HG03175 (cell line): ENCODE data around the gene WDR49.
"Not testable (repeated sequence)": the region's sequence is repeated elsewhere in the genome, so short reads cannot be mapped to it uniquely, and the experiment has no call there.

ENCODE experiments used
- ATAC-seq: cut with Tn5 transposase; IDR thresholded peaks from one replicate; pipeline ENCODE4 v1.9.1; 2021; ENCODE audit warnings: mild to moderate bottlenecking, moderate library complexity; ENCODE audit not compliant: unreplicated experiment

WDR49 gene

DNA sequence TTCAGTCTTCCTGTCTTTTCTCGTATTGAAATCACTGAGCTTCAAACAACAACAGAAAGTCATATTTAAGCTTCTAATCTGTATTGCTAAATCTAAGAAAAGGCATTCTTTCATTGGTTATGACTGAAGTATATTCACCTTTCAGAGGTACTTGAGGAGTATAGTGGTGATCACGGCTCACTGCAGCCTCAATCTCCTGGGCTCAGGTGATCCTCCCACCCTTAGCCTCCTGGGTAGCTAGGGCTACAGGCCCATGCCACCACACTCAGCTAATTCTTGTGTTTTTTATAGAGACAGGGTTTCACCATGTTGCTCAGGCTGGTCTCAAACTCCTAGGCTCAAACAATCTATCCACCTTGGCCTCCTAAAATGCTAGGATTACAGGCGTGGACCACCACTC, 38.7 kb downstream of the WDR49 start:
- no peak for ATAC-seq

DNA sequence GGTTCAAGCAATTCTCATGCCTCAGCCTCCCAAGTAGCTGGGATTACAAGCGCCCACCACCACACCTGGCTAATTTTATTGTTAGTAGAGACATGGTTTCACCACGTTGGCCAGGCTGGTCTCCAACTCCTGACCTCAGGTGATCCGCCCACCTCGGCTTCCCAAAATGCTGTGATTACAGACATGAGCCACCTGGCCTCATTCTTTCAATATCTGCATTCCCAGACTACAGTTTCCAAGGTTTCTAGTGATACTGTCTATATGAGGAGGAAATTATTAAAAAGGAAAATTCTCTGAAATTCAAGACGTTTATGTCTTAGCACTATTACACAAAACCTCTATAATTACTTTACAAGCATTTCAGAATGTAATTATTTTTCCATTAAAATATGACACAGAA, 39.5 kb downstream of the WDR49 start:
- ATAC-seq, result not testable (repeated sequence)

DNA sequence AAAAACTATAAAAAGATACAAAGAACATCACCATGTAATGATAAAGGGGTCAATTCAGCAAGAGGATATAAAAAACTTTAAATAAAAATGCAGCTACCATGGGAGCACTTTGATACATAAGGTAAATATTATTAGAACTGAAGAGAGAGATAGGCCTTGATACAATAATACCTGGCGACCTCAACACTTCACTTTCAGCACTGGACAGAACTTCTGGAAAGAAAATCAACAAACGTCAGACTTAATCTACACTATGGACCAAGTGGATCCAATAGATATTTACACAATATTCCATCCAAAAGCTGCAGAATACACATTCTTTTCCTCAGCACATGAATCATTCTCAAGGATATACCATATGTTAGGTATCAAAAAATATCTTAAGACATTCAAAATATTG, 42.0 kb downstream of the WDR49 start:
- ATAC-seq, result no peak

DNA sequence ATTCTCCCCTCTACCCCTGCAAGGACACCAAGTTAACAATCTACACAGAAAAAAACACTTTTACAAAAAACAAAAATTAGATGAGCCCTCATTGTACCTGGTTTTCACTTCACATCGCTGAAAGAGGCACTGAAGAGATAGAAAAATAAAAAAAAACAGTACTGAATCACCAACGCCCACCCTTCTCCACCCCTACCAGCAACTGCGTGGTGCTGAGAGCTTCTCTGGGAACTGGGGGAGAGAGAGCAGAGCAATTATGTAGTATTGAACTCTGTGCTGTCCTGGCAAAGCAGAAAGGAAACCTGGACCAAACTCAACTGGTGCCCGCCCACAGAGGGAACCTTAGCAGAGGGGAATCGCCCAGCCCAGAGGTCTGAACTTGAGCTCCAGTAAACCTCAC, 44.6 kb downstream of the WDR49 start:
- no peak for ATAC-seq

DNA sequence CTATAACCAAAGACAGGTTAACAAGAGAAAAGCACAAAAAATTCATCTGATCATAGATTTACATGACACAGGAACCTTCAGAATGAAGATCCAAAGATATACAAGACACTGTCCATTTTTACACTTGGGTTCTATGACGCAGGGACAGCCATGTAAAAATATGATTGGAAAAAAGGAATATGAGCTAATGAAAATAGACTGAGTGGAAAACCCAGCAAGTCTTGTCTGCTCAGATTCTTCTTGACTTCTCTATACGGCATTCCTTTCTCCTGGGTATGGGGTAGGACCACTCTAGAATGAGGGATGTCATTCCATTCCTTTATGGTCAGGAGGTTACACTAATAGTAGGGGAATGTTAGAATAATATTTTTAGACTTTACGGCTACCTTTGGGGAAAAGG, 46.9 kb downstream of the WDR49 start:
- no peak for ATAC-seq

DNA sequence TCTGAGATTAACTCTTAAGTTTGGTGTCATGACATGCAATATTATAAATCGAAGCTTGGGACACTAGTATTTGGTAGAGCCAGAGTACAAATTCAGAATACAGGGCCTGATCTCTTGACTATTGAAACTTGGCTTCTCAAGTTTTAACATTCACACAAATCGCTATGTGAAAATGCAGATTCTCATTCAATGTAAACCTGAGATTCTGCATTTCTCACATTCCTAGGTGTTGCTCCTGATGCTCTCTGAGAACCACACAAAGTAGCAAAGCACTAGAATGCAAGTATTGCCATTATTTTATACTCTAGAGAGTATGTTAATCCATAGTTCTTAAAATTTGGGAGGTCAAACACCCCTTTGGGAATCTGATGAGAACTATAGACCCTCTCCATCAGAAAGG, 47.9 kb downstream of the WDR49 start:
- ATAC-seq, result no peak

DNA sequence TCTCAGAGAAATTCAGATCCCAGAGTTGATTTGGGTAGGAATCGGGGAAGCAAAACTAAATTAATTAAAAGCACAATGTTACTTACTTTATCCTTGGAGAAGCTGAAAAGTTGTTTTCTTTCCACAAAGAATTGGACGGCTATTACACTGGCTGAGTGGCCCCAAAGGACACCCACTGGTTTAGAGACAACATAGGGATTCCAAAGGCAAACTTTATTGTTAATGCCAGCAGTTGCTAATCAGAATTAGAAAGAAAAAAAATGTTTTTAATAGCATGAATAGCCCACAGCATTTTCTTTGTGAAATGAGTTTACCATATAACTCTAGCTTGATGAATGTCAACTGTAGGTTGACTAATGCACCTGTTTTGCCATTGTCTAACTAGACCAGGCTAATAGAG, 51.7 kb downstream of the WDR49 start:
- no peak for ATAC-seq

DNA sequence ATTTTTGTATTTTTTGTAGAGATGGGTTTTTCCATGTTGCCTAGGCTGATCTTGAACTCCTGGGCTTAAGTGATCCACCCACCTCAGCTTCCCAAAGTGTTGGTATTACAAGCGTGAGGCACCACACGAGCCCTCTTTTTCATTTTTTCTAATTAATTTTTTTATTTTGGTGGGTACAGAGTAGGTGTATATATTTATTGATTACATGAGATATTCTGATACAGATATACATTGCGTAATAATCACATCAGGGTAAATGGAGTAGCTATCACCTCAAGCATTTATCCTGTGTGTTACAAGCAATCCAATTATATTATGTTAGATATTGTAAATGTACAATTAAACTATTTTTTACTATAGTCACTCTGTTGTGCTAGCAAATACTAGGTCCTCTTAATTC, 66.1 kb downstream of the WDR49 start:
- ATAC-seq, result no peak

DNA sequence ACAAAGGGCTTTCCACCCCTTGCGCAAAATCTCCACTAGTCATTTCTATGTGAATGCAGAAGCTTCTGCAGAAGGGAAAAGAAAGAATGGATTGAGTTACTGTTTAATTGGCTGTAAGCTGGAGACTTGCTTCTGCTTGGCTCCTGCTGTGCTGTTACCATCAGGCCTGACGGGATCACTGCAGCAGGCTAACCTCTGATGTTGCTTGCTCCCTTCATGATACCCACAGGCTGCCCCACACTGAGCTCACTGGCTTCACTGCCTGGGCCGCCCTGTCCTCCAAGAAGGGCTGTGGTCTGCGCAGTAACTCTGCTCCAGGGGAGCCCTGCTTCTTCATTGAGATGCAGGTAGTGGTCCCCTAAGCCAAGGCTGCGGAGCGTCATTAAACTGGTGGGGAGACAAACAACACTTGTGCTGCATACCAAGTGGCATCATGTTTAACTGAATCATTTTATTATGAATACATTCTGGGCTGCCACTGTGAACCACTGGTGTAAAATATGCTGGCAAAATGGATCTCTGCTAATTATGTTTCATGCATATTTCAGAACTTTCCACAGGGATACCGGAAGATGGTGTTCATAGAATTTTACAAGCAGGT, 78.6 kb downstream of the WDR49 start:
- no peak for ATAC-seq

DNA sequence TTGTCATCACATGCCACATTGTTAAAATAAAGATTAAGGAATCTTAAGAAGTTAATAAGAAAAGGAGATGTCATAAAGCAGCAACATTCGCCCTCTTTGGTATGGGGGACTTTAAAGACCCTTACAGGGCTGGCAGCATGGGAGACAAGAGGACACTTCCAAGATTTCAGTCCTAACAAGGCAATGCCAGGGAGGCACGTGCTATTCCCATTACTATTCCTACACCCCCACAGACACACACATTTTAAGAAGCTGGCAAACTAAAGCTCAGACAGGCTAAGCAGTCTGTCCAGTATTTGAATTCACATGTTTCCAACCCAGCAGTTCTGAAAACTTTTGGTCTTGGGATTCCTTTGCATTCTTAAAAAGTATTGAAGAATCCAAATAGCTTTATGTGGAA, 80.8 kb downstream of the WDR49 start:
- ATAC-seq, result no peak

DNA sequence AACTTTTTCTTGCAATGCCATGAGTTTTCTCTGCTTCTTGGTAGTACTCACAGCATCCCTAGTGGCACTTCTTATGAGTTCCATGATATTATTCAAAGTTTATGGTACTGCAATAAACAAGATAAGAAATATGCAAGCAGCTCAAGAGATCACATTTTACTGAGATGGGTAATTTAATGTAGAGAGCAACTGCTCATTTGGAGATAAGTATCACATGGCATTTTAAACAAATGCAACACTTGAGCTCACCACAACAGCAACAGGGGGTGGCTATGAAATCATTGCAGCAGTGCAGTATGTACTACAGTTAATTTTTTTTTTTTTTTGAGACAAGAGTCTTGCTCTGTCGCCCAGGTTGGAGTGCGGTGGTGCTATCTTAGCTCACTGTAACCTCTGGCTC, 85.1 kb downstream of the WDR49 start:
- no peak for ATAC-seq

DNA sequence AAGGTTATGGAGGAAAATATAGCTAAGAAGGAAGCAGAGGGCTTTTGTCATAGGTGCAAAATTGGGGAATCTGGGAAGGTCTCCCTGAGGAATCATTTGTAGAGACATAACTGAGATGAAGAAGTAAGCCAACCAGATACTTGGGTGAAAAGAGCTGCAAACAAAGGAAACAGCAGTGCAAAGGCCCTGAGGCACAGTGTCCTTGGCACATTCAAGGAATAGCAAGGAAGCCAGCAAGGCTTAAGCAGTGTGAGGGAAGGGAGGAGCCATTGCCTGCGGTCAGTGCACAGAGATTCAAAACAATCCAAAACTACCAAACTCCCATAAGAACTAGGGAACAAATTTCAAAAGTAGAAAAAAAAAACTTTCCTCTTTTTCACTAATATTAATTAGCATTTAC, 88.3 kb downstream of the WDR49 start:
- no peak for ATAC-seq

DNA sequence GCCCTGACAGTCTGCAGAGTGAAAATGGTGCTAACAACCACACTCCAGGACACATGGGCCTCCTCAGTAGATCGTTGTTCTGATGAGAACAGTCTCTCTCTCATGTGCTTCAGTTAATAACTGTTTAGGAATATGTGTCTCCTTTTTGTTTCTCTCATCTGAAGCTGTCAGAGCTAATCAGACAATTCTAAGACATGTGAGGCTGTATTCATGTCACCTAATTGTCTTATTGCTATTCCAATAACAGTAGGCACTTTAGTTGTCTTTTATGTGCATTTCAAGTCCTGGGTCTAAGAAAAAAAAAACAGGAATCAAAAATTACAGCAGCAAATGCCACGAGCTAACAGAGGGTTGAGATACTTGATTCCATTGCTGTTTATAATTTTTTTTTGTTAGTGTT, 89.1 kb downstream of the WDR49 start:
- no peak for ATAC-seq

DNA sequence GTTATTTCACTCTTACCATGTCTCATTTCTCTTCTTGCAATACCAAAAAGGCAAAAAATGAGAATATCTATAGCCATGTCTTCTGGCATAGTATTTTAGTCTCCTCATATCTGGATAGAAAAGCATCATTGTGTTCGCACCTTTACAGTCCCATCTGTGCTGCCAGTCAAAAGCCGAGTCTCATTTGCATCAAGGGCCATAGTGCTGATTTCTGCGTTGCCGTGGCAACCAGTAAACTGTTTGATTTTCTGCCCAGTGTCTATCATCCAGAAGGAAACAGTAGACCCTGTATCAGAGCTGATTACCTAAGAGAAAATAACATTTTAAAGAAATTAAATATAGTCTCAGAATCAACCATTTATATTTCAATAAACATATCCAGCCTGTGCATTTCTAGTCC, 93.8 kb downstream of the WDR49 start:
- ATAC-seq, result peak; percentile 54

DNA sequence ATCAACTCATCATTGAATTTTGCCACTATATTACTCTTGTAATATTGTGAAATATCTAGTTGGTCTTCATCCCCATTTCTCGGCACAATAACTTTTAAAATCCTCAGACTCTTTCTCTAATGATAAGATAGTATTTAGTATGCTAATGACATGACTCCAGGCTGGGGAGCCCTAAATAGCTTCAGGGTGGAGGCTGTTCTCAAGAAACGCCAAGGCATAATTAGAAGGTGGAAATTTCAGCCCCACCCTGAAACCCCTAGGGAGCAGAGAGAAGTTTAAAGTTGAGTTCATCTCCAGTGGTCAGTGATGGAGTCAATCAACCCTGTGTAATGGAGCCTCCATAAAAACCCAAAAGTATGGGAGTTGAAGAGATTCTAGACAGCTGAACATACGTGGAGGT, 98.8 kb downstream of the WDR49 start:
- ATAC-seq, result no peak

DNA sequence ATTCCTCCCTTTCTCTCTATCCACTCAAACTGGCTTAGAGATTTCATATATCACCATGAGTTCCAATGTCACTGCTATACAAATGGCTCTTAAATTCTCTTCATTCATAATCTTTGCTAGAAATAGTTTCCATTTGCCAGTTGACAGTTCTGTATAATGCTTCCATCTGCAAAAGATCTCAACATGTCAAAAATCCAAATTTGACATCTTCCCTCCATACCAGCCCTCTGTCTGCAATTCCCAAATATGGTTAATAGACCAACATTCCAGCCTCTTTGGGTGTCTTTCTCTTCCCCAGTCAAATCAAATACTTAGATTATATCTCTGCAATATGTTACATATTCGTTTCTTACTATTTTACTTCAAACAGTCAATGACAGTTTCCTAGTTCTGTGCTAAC, 115.7 kb downstream of the WDR49 start:
- no peak for ATAC-seq

DNA sequence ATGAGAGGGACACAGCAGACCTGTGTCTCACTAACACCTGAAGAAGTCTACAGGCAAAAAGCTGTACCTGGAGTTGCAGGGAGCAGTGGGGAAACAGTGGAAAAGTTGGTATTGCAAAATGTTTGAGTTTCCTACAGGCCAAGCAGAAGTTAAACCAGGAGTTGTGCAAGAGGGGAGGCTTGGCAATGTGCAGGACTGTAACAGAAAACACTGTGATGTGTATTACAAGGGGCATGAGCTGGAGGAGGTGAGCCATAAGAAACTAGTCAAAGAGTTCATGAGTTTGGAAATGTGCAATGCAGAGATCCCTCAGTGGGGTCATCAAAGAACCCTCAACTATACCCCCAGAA, 132.8 kb downstream of the WDR49 start:
- ATAC-seq, result no peak

DNA sequence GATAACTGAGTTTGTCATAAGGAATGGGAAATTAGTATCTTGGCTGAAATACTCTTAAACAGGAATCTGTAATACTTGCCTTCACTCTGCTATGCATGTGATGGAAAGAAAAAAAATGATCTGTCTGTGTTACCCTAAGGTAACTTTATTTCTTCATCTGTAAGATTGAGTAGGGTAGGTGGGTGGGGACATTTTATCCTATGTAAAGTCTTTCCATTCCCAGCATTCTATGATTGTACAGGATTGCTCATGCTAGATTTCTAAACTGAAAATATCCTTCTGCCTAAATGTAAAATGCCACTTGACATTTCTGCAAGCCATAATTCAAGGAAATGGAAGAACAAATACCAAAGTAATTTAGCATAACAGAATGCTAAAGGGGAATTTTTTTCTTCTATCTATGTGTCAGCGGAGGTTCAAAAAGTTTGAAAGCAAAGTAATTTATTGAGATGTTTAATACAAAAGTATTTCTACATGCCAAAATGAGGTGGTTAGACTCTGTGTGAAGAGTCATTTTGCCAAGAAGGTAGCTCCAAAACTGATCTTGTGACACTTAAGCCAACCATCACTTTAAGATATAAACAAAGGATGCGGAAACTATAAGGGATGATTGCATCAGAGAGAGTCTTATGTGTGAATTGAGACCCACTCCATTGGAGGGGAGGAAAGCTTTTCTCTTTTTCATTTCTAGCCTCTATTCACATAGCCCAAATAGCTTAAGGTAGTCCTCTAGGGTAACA, 133.3 kb downstream of the WDR49 start:
- ATAC-seq, result no peak

DNA sequence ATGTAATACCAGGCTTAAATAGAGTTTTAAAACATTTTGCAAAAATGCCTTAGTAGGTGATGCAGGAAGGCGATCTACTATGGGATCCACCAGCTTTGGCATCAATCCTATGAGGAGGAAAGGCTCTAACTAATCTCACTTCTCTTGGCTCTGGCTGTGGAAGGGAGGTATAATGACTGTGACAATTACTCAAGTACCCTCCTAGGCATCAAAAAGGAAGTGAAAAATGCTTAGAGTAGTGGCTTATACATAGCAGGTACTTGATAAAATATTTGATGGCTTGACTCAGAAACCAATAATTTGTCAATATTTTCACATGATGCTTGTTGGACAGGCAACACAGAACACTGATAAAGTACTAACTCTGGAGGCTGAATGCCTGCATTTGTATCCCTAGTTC, 145.8 kb downstream of the WDR49 start:
- ATAC-seq, result no peak

DNA sequence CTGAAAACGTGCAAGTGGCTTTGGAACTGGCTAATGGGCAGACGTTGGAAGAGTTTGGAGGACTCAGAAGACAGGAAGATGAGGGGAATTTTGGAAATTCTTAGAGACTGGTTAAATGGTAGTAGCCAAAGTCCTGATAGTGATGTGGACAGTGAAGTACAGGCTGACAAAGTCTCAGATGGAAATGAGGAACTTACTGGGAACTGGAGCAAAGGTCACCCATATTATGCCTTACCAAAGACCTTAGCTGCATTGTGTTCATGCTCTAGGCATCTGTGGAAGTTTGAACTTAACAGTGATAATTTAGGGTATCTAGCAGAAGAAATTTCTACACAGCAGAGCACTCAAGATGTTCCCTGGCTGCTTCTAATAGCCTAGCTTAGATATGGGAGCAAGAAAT, 151.3 kb downstream of the WDR49 start:
- no peak for ATAC-seq

DNA sequence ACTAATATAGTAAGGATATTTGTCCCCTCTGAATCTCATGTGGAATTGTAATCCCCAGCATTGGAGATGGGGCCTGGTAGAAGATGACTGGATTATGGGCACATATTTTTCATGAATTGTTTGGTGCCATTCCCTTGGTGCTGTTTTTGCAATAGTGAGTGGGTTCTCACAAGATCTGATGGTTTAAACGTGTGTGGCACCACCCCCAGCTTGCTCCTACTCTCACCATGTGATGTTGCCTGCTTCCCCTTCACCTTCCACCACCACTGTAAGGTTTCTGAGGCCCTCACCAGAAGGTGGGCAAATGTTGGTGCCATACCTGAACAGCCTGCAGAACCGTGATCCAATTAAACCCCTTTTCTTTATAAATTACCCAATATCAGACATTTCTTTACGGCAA, 151.8 kb downstream of the WDR49 start:
- no peak for ATAC-seq

DNA sequence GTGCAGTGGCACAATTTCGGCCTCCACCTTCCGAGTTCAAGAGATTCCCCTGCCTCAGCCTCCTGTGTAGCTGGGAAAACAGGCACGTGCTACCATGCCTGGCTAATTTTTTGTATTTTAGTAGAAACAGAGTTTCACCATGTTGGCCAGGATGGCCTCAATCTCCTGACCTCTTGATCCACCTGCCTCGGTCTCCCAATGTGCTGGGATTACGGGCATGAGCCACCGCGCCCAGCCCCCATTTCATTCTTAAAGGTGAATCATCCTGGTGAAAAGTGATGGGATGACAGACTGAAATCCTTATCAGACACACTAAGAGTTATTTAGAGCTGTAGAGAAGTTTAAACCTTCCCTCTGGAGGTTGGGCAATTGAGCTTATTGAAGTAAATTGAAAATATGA, 155.8 kb downstream of the WDR49 start:
- ATAC-seq, result no peak

DNA sequence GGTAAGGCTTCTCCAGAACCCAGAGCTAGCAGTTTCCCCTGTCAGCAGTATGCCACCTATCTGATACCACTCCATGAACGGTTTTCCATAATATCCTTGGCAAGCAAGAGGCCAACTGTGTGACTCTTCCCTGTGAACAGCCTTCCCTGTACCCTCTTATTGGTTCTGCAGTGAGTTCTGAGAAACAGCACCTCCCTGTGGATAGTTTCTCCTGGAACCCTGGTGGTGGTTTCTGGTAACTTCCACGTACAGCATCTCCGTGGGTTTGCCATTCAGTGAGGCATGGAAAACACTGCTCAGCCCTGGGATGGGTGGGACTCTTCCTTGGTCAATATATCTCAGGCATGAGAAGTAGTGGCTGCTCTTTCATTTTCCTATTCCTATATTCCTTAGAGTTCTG, 160.5 kb downstream of the WDR49 start:
- peak; percentile 44 for ATAC-seq
